ENCODE results near the gene IGSF11.

GRCh38 chr3:118943597-118943996 lies 91.0 kb downstream of the IGSF11 start:
- TF ChIP-seq POLR2A (IDR thresholded peaks at IDR 0.05) (no peak), CTCF (IDR thresholded peaks at IDR 0.05) (no peak)

All from vagina (tissue), 2 donors.